Testis (tissue), 3 donors: ENCODE data around the gene ATP13A4. TPM values are rescaled to one million over a fixed set of nuclear protein-coding genes. Genes with fewer than 3 reads are reported as not detected.

Experiments used
- DNase-seq: peaks from one replicate; pipeline ENCODE4 v3.0.0-alpha.2; 2019
- H3K27ac ChIP-seq, 2 donors: fragments of 200-600 bp; sonication (generic); one replicate each; pipeline ENCODE4 v1.5.1; 2019
- H3K27me3 ChIP-seq: fragments of 200-600 bp; sonication (generic); one replicate; pipeline ENCODE4 v1.5.1; 2019
- H3K36me3 ChIP-seq: fragments of 200-600 bp; sonication (generic); one replicate; pipeline ENCODE4 v1.5.1; 2017; ENCODE audit warnings: low read depth; ENCODE audit errors: missing control alignments
- H3K4me1 ChIP-seq: fragments of 200-600 bp; sonication (generic); one replicate; pipeline ENCODE4 v1.5.1; 2019
- H3K4me3 ChIP-seq, 2 donors: fragments of 200-600 bp; sonication (generic); one replicate each; pipeline ENCODE4 v1.5.1; 2017 to 2019
- H3K9me3 ChIP-seq: fragments of 200-600 bp; sonication (generic); one replicate; pipeline ENCODE4 v1.5.1; 2017
- POLR2A ChIP-seq: fragments of 450-650 bp; IDR thresholded peaks from one replicate; pipeline ENCODE4 v1.6.1; 2017; ENCODE audit warnings: antibody characterized with exemption, mild to moderate bottlenecking, moderate library complexity
- WGBS, 2 donors: methylation state at CpG; one replicate each; pipeline ENCODE4 v1.1.5; 2018; 5-methylcytosine and 5-hydroxymethylcytosine counted together
- intact Hi-C: fragments of 100-400 bp; cut with DNase I; formaldehyde crosslinking; loops from one replicate; pipeline ENCODE4 v1.15.1; 2023; ENCODE audit warnings: low total_unique reads
- polyA plus RNA-seq: library from polyadenylated mRNA; stranded (reverse); fragments of 350-450 nt; fragmentation: Illumina TruSeq; extraction: RNeasy Lipid Tissue Mini Kit (QIAGEN cat#74804); gene quantifications from one replicate; pipeline ENCODE4 v1.2.3, GENCODE V29; 2014; ENCODE audit warnings: low read depth, low replicate concordance; ENCODE audit not compliant: insufficient read depth
- total RNA-seq, 2 donors: library from RNA; depleted of rRNA; stranded (reverse); fragments of >200 nt; gene quantifications; one replicate each; pipeline ENCODE4 v1.2.3, GENCODE V29; 2016
- TF ChIP-seq, protein P1 (sequence below), 3 experiments: fragments of 450-650 bp in 2 of 3; fragments of 200-600 bp in 1 of 3; sonication (generic) in 1 of 3; IDR thresholded peaks; one replicate each; pipeline ENCODE4 v1.5.1; 2016 to 2019; ENCODE audit warnings: antibody characterized with exemption in 3 of 3, mild to moderate bottlenecking in 2 of 3, moderate library complexity in 1 of 3

Gene ATP13A4
- total and polyA plus RNA-seq, 3 donors from 2014 or later: 0.98 to 4.1 (median 1.9) TPM

DNA sequence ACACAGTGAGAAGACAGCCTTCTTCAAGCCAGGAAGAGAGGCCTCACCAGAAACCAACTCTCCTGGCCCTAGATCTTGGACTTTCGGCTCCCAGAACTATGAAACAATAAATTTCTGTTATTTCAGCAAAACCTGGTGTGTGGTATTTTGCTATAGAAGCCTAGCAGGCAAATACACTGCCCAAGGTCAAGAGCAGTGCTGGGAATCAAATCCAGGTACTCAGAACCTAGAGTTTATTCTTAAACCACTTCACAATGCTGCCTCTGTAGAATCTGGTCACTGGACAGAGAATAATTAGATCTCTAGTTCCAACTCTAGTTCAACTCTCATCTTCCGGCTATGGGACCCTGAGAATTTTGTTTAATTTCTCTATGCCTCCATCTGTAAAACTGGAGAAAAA, 46.6 kb downstream of the ATP13A4 start:
- no peaks in the 10 kb centered on the region for H3K9me3 ChIP-seq
- H3K4me3 ChIP-seq: no peak overlapping the region
- no peak for TF ChIP-seq POLR2A
- TF ChIP-seq, protein P1, sequence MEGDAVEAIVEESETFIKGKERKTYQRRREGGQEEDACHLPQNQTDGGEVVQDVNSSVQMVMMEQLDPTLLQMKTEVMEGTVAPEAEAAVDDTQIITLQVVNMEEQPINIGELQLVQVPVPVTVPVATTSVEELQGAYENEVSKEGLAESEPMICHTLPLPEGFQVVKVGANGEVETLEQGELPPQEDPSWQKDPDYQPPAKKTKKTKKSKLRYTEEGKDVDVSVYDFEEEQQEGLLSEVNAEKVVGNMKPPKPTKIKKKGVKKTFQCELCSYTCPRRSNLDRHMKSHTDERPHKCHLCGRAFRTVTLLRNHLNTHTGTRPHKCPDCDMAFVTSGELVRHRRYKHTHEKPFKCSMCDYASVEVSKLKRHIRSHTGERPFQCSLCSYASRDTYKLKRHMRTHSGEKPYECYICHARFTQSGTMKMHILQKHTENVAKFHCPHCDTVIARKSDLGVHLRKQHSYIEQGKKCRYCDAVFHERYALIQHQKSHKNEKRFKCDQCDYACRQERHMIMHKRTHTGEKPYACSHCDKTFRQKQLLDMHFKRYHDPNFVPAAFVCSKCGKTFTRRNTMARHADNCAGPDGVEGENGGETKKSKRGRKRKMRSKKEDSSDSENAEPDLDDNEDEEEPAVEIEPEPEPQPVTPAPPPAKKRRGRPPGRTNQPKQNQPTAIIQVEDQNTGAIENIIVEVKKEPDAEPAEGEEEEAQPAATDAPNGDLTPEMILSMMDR (IDR thresholded peaks at IDR 0.05): no peak
- no peaks in the 10 kb centered on the region for H3K36me3 ChIP-seq
- H3K27ac ChIP-seq: no peak overlapping the region
- no peaks in the 10 kb centered on the region for H3K27me3 ChIP-seq
- WGBS, 2 donors: 86 to 93% methylated on average over 2 of the region's 2 CpGs
- intact Hi-C loops: no loop called here
- no peaks in the 10 kb centered on the region for H3K4me1 ChIP-seq
- no peak for DNase-seq

DNA sequence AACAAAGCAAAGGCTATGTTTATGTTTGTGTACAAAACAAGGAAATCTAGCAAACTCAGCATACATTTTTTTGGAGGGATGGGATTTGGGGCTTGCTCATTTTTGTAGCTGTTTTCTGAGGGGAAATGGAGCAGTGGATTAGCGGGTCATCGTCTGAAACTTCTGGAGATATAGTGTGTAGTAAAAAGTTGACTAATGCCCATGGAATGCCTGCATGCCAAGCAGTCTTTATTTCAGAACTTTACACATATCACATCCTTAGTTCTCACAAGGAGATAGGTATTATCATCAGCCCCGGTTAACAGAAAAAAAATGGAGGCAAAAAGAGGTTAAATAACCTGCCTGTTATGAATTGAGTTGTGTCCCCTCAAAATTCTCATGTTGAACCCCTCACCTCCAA, 47.1 kb downstream of the ATP13A4 start:
- H3K4me1 ChIP-seq: no peaks in the 10 kb centered on the region
- intact Hi-C loops: no loop called here
- H3K9me3 ChIP-seq: no peaks in the 10 kb centered on the region
- no peaks in the 10 kb centered on the region for H3K27me3 ChIP-seq
- no peak for DNase-seq
- no peak overlapping the region for H3K4me3 ChIP-seq
- H3K27ac ChIP-seq: no peak overlapping the region
- no peak for TF ChIP-seq POLR2A
- TF ChIP-seq, protein P1 (IDR thresholded peaks at IDR 0.05): no peak
- H3K36me3 ChIP-seq: no peaks in the 10 kb centered on the region
- WGBS, 2 donors: 75 to 89% methylated on average over 3 of the region's 3 CpGs

DNA sequence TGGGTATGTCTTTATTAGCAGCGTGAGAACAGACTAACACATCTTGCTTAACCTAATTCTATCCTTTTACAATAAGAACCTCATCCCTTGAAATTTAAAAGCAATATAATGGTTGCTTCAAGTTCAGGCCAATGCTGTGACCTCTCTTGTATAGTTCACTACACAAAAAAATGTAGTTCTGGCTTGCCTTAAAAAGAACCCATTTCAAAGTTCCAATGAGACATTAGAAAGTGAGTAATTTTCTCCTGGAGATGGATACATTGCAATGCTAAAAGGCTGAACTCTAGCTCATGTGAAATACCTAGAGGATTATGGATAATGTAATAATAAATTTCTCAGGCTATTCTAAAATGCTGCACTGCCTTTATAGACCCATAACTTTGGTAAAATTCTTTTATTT, 47.8 kb downstream of the ATP13A4 start:
- H3K4me1 ChIP-seq: no peaks in the 10 kb centered on the region
- 89 to 92% methylated on average over 1 of the region's 1 CpG for WGBS, 2 donors
- no peak overlapping the region for H3K27ac ChIP-seq
- H3K36me3 ChIP-seq: no peaks in the 10 kb centered on the region
- TF ChIP-seq POLR2A: no peak
- TF ChIP-seq, protein P1 (IDR thresholded peaks at IDR 0.05): no peak
- intact Hi-C loops: no loop called here
- H3K27me3 ChIP-seq: no peaks in the 10 kb centered on the region
- no peak for DNase-seq
- H3K4me3 ChIP-seq: no peak overlapping the region
- no peaks in the 10 kb centered on the region for H3K9me3 ChIP-seq

DNA sequence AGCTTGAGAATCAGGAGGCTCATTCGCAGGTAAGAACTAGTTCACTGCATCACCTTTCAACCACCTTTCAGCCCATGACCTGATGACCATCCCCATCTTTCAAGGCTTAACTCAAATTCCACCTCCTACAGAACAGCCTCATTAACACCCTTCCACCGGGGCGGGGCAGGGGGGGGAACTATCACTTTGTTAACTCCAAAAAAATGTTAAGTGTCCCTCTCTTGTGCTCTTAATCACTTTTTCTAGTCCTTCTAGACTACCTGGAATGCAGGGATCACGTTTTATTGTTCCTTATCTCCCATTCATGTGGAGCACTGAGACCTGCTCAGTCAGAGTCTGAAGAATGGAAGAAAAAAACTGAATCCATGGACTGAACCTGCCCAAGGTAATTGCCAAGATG, 51.8 kb downstream of the ATP13A4 start:
- Histone ChIP-seq H3K27me3 (no peaks in the 10 kb centered on the region), H3K4me3 (no peak overlapping the region), H3K4me1 (no peaks in the 10 kb centered on the region), H3K36me3 (no peaks in the 10 kb centered on the region), H3K9me3 (no peaks in the 10 kb centered on the region), H3K27ac (no peak overlapping the region)
- no peak for TF ChIP-seq POLR2A
- TF ChIP-seq, protein P1 (IDR thresholded peaks at IDR 0.05): no peak
- 75 to 78% methylated on average over 4 of the region's 4 CpGs for WGBS, 2 donors
- intact Hi-C loops: no loop called here
- DNase-seq: no peak

DNA sequence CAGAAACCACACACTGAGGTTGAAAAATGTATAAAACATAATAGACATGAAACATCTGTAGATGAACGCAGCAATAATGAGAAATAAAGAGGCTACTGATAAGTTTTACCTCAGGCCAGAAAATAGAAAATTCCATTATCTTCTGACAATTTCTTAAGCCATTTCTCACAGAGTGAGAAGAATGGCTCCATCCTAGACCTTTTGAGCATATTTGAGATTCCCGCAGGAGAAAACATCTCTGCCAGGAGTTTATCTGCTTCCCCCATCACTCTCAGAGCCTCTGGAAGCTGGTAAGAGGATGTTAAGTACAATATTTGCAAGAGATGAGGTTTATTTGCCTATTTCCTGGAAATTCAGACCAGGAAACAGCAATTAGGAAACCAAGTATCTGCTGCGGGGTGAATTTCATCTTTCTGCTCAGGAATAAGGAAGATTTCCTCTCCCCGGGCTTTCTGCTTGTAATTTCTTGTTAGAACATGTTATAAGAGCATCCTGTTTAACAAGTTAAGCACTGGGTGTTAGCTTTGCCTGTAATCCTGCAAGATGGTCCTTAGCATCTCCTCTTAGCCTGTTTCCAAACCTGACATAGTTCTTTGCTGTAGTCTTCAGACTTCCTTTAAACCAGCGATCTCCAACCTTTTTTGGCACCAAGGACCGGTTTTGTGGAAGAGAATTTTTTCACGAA, 54.8 kb downstream of the ATP13A4 start:
- Histone ChIP-seq H3K27me3 (no peaks in the 10 kb centered on the region), H3K36me3 (no peaks in the 10 kb centered on the region), H3K9me3 (no peaks in the 10 kb centered on the region), H3K4me1 (no peaks in the 10 kb centered on the region), H3K4me3 (no peak overlapping the region), H3K27ac (no peak overlapping the region)
- DNase-seq: no peak
- no peak for TF ChIP-seq POLR2A
- TF ChIP-seq, protein P1 (IDR thresholded peaks at IDR 0.05): no peak
- intact Hi-C loops: no loop called here
- WGBS, 2 donors: 76 to 78% methylated on average over 7 of the region's 7 CpGs
